Suprapubic skin (tissue), 4 donors: Measurements from ENCODE around the gene ADAMTS8. TPM values are rescaled to one million over a fixed set of nuclear protein-coding genes. Genes with fewer than 3 reads are reported as not detected.

ENCODE experiments used
- DNase-seq, 2 donors: peaks; one replicate each; pipeline ENCODE4 v3.0.0-alpha.2; 2019; ENCODE audit warnings: low spot score in 2 of 2
- H3K27ac ChIP-seq: fragments of 200-600 bp; sonication (generic); one replicate; pipeline ENCODE4 v1.5.1; 2019
- H3K27me3 ChIP-seq: fragments of 200-600 bp; sonication (generic); one replicate; pipeline ENCODE4 v1.5.1; 2019
- H3K36me3 ChIP-seq: fragments of 200-600 bp; sonication (generic); one replicate; pipeline ENCODE4 v1.5.1; 2019
- H3K4me1 ChIP-seq: fragments of 200-600 bp; sonication (generic); one replicate; pipeline ENCODE4 v1.5.1; 2019
- H3K4me3 ChIP-seq: fragments of 200-600 bp; sonication (generic); one replicate; pipeline ENCODE4 v1.5.1; 2019; ENCODE audit warnings: mild to moderate bottlenecking
- H3K9me3 ChIP-seq: fragments of 200-600 bp; sonication (generic); one replicate; pipeline ENCODE4 v1.5.1; 2019
- EP300 ChIP-seq: sonication (generic); formaldehyde crosslinking; IDR thresholded peaks from one replicate; pipeline ENCODE4 v1.6.1; 2017; ENCODE audit warnings: antibody characterized with exemption
- POLR2A ChIP-seq, 2 donors: fragments of 450-650 bp; IDR thresholded peaks; one replicate each; pipeline ENCODE4 v1.6.1; 2017; ENCODE audit warnings: antibody characterized with exemption in 2 of 2, mild to moderate bottlenecking in 2 of 2, moderate library complexity in 2 of 2
- POLR2AphosphoS5 ChIP-seq, 3 donors: sonication (generic); formaldehyde crosslinking; IDR thresholded peaks; one replicate each; pipeline ENCODE4 v1.6.1; 2017; ENCODE audit warnings: antibody characterized with exemption in 3 of 3
- WGBS: methylation state at CpG from one replicate; pipeline ENCODE4 v1.1.5; 2018; 5-methylcytosine and 5-hydroxymethylcytosine counted together
- total RNA-seq, 4 donors: library from RNA; depleted of rRNA; stranded (reverse); fragments of >200 nt; gene quantifications; one replicate each; pipeline ENCODE4 v1.1.0, GENCODE V29; 2016
- TF ChIP-seq, protein P1 (sequence below), 2 donors: fragments of 200-600 bp in 1 of 2; fragments of 450-650 bp in 1 of 2; sonication (generic) in 1 of 2; IDR thresholded peaks; one replicate each; pipeline ENCODE4 v1.5.1; 2016 to 2019; ENCODE audit warnings: antibody characterized with exemption in 2 of 2, mild to moderate bottlenecking in 1 of 2, moderate library complexity in 1 of 2

ADAMTS8 gene
- total RNA-seq, 4 donors from 2014 or later = 0.30 to 0.72 (median 0.65) TPM

DNA sequence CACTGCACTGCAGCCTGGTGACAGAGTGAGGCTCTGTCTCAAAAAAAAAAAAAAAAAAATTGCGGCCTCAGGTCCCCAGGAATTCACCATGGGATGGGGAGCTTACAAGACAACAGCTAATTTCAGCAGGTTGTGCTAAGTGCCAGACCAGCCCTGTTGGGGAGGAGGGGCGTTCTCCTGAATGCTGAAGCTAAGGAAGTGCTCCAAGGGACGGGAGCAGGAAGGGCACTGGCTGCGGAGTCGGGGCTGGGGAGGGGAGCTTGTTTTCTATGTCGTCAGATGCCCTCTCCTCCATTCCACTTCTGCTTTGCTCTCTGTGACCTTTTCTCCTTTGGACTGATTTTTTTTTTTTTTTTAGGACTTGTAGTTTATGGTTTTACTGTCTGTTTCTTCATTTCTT lies 24.5 kb upstream of the ADAMTS8 start:
- H3K4me1 ChIP-seq = peaks cover 48% of the 10 kb centered on the region
- WGBS = 74% methylated on average over 6 of the region's 6 CpGs

DNA sequence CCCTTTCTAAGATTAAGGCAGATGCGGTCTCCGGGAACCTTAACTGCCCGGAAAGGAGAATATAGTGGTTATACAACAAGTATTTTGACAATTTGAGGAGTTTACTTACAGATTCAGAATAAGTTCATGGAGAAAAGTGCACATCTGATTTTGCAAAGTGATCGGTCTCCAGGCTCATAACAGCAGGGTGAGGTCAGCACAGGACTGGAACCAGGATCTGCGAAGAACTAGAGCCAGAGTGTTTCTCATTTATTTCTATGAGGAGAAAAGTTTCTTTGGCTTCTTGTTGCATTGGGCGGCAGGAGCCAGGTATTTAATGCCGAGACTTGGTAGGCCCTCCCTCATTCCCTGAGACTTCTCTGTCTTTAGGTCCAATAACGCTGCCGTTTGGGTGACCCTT lies 23.8 kb upstream of the ADAMTS8 start:
- H3K9me3 ChIP-seq = no peaks in the 10 kb centered on the region
- no peaks in the 10 kb centered on the region for H3K36me3 ChIP-seq
- WGBS = 84% methylated on average over 9 of the region's 9 CpGs
- peaks cover 20% of the 10 kb centered on the region for H3K27me3 ChIP-seq
- no peak for DNase-seq
- H3K4me1 ChIP-seq = peaks cover 40% of the 10 kb centered on the region
- H3K4me3 ChIP-seq = peak overlapping the region; percentile 61
- TF ChIP-seq, protein P1, sequence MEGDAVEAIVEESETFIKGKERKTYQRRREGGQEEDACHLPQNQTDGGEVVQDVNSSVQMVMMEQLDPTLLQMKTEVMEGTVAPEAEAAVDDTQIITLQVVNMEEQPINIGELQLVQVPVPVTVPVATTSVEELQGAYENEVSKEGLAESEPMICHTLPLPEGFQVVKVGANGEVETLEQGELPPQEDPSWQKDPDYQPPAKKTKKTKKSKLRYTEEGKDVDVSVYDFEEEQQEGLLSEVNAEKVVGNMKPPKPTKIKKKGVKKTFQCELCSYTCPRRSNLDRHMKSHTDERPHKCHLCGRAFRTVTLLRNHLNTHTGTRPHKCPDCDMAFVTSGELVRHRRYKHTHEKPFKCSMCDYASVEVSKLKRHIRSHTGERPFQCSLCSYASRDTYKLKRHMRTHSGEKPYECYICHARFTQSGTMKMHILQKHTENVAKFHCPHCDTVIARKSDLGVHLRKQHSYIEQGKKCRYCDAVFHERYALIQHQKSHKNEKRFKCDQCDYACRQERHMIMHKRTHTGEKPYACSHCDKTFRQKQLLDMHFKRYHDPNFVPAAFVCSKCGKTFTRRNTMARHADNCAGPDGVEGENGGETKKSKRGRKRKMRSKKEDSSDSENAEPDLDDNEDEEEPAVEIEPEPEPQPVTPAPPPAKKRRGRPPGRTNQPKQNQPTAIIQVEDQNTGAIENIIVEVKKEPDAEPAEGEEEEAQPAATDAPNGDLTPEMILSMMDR (IDR thresholded peaks at IDR 0.05) = no peak
- no peak for TF ChIP-seq POLR2A (IDR thresholded peaks at IDR 0.05)
- TF ChIP-seq POLR2AphosphoS5 (IDR thresholded peaks at IDR 0.05) = no peak
- TF ChIP-seq EP300 = no peak
- H3K27ac ChIP-seq = no peak overlapping the region

More for the DNA sequence above, 24.5 kb upstream of the ADAMTS8 start:
- Histone ChIP-seq H3K36me3 (no peaks in the 10 kb centered on the region), H3K27me3 (peaks cover 20% of the 10 kb centered on the region), H3K27ac (no peak overlapping the region), H3K9me3 (no peaks in the 10 kb centered on the region), H3K4me3 (no peak overlapping the region)
- TF ChIP-seq POLR2AphosphoS5 (IDR thresholded peaks at IDR 0.05) = no peak
- no peak for TF ChIP-seq EP300
- no peak for TF ChIP-seq POLR2A (IDR thresholded peaks at IDR 0.05)
- TF ChIP-seq, protein P1 (IDR thresholded peaks at IDR 0.05) = no peak
- DNase-seq = no peak

DNA sequence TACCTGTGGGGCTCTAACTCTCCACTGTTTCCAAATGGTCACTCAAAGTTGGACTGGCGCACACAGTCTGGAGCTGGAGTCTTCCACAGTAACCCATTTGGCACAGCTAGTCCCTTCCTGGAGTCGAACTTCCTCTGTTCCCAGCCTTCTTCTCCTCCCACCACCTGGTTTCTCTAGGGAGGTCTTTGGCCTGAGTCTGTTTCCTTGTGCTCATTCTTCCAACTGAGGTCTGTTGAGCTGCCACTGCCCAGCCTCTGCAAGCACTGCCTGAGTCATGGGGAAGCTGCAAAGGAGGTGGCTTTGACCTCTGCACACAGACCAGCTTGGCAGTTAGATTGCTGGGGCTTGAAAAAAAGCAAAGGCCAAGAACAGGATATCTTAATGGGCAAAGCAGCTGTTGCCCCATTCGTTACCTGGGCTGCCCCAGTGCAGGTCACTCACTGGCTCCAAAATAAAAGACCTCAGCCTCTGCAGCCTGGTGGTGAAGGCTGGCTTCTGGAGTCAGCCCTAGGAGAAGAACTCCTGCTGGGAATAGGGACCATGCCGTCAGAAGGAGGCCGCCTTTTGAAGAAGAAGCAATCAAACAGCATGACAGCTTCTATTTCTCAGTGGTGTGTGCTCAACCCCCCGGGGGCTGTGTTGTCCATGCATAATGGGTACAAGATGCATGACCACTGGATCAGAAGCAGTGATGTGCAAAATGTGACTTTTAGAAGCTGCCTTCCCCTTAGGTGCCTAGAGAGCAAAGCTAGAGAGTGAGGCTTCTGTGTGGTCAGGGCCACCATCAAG lies 23.0 kb upstream of the ADAMTS8 start:
- no peak for DNase-seq
- Histone ChIP-seq H3K9me3 (no peaks in the 10 kb centered on the region), H3K27me3 (peaks cover 20% of the 10 kb centered on the region), H3K4me1 (peaks cover 34% of the 10 kb centered on the region), H3K36me3 (no peaks in the 10 kb centered on the region), H3K27ac (no peak overlapping the region), H3K4me3 (peak overlapping the region; percentile 61)
- no peak for TF ChIP-seq EP300
- TF ChIP-seq POLR2AphosphoS5 (IDR thresholded peaks at IDR 0.05) = no peak
- TF ChIP-seq, protein P1 (IDR thresholded peaks at IDR 0.05) = no peak
- no peak for TF ChIP-seq POLR2A (IDR thresholded peaks at IDR 0.05)
- 61% methylated on average over 6 of the region's 6 CpGs for WGBS

DNA sequence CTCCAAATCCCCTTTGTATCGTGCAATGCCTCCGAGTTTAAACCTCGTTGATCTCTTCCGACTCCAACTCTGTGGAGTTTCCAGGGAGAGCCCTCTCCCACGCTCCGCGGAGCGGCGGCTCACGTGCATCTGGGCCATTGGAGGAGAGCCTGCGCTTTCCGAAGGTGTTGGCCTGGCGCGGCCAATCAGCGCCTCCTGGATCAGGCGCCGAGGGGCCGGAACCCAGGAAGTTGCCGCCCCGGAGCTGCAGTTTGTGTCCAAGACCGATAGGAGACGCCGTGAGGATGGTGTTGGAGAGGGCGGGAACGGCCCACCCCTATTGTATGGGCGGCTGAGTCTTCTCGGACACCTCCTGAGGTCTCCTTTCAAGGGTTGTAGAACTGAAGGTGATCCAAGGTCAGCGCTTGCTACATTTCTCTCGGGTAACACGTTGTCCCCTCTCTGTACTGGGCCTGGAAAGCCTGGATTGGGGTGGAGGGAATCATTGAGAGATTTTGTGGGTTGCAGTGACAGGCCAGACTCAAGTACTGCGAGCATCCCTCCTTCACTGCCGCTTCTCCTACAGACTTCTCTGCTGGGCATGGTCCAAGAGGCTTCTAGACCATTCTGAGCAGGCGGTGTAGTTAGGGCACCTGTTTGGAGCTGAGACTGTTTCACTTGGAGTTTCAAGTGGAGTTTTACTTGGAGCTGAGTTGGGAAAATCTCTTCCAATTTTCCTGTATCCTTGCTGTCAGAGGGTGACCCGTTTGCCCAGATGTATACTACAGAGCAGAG lies 21.8 kb upstream of the ADAMTS8 start:
- Histone ChIP-seq H3K27ac (peak overlapping the region; percentile 36), H3K27me3 (peaks cover 20% of the 10 kb centered on the region), H3K4me3 (peak overlapping the region; percentile 61), H3K4me1 (peaks cover 28% of the 10 kb centered on the region), H3K9me3 (no peaks in the 10 kb centered on the region), H3K36me3 (no peaks in the 10 kb centered on the region)
- WGBS = 46% methylated on average over 16 of the region's 34 CpGs
- TF ChIP-seq POLR2AphosphoS5 (IDR thresholded peaks at IDR 0.05) (no peak), POLR2A (IDR thresholded peaks at IDR 0.05) (peak in 1 of 2 donors; percentile 39)
- TF ChIP-seq, protein P1 (IDR thresholded peaks at IDR 0.05) = peak; percentile 46 to 49
- peak; percentile 85 to 90 for DNase-seq
